CD4-positive, alpha-beta T cell treated with Interferon gamma for 1 hour (primary cell): ENCODE measurements around the gene COL15A1.

Experiments used
- DNase-seq: peaks from one replicate; pipeline ENCODE4 v3.0.0-alpha.2; 2020

The COL15A1 gene

DNA sequence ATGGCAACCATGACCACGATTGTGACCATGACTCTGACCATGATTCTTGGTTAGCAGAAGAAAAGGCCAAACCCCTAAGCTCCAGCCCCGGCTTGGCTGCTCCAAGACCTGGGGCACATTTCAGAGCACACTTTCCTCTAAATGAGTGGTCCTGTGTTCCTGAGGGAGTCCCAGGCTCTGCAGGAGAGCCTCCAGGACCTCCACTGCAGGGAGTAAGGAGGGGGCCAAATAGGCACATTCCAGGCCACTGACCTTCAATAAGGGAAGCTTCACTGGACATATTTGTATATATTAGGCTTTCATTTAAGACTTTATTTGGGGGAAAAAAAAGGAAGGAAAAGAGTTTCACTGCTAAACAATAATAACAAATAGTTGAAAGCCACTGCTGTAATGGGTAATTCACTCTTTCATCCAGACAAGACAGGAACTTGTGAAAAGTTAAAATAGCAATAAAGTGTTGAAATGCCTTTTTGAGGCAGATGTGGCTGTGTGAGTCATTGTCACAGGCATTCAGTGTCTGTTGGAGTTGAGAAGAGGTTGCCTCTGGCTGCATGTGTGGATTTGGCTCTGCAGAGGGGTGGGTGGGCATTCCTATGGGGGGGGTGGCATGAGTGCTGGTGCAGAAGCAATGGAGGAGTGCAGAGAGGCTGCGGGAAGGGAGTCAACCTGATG lies 97.3 kb downstream of the COL15A1 start:
- DNase-seq = peak; percentile 18

- no peak for DNase-seq
Measured at GRCh38 chr9:99041618-99042017, 97.9 kb downstream of the COL15A1 start.

- DNase-seq = no peak
Measured at GRCh38 chr9:99042620-99043019, 98.9 kb downstream of the COL15A1 start.

DNA sequence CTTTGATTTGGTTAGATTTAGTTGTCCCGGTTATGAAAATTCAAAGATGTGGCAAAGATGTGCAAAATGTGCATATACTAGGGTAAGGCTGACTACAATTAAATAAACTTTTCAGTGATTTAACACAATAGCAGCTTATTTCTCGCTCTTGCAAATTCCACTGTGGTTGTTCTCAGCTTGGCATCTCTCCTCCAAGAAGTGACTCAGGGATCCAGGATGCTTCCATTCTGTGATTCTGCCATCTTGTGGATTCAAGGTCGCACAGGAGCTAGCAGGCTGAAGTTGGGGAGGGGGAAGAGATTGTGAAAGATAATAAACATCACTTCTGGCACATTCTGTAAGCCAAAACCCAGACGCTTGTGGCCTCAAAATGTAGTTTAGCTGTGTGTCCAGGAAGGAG lies 101.1 kb downstream of the COL15A1 start:
- DNase-seq = no peak

DNA sequence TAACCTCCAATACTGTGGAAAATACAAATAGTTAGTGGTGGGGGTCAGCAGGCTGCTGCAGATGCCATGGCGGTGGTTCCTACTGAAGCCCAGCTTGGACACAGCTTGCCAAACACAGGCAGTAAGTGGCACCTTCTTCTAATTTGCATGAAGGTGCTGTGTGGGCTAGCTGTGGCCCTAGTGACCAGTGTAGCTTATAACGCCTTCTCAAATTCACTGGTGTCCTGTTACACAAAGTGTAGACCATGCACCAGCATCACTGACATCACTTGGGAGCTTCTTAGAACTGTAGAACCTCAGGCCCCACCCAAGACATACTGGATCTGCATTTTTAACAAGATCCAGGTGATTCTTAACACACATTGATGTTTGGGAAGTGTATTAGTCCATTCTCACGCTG lies 102.4 kb downstream of the COL15A1 start:
- no peak for DNase-seq

DNA sequence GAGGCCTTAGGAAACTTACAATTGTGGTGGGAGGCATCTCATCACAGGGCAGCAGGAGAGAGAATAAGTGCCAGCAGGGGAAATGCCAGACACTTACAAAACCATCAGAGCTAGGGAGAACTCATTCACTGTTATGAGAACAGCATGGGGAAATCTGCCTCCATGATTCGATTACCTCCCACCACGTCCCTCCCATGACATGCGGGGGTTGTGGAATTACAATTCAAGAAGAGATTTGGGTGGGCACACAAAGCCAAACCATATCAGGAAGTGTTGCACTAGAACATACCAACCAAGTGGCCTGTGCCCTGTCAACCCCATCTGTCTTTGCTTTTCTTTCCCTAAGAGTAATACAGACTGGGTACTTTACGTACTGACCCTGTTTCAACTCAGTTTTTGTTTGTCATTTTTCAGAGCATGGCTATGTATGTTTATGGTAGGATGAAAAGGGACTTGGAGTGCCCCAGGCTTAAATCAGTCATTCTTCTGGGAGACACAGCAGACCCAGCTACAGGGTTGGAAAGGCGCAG lies 102.9 kb downstream of the COL15A1 start:
- no peak for DNase-seq

GRCh38 chr9:99049228-99049627 lies 105.5 kb downstream of the COL15A1 start:
- no peak for DNase-seq

DNA sequence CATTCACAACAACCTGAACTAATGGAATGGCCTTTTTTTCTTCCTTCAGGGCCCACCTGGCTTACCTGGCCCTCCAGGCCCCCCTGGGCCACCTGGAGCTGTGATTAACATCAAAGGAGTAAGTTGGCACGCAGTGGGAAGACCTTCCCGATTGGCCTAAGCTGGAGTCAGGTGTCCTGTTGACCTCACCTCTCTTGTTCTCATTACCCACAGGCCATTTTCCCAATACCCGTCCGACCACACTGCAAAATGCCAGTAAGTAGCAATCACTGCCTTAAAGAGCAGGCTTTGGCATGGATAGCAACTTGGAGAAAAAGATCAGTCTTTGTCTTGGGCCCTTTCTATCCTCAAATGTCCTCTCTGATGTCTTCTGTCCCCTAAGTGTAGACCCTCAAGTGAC lies 105.9 kb downstream of the COL15A1 start:
- DNase-seq = no peak

GRCh38 chr9:99050292-99050911 lies 106.7 kb downstream of the COL15A1 start:
- no peak for DNase-seq

- DNase-seq = no peak
Measured at GRCh38 chr9:99050924-99051323, 107.2 kb downstream of the COL15A1 start.

- no peak for DNase-seq
Measured at GRCh38 chr9:99051406-99051805, 107.7 kb downstream of the COL15A1 start.

DNA sequence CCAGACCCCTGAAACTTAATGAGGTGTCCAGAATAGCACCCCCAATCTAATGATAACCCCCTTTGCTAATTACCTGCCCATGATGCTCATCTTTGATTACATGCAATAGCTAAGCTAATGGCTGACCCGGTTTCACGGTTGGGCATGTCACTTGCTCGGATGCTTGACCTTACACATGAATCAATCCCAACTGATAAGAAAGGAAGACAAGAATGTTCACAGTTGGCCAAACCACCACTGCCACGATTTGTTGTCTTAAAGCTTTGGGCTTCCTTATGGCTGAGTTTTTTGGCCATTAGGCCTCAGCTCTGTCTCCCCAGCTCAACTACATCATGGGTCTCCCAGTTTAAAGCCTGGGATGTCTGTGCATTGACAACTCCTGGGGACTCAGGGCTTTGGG lies 108.1 kb downstream of the COL15A1 start:
- DNase-seq = no peak

GRCh38 chr9:99052815-99053715 lies 109.4 kb downstream of the COL15A1 start:
- no peak for DNase-seq

DNA sequence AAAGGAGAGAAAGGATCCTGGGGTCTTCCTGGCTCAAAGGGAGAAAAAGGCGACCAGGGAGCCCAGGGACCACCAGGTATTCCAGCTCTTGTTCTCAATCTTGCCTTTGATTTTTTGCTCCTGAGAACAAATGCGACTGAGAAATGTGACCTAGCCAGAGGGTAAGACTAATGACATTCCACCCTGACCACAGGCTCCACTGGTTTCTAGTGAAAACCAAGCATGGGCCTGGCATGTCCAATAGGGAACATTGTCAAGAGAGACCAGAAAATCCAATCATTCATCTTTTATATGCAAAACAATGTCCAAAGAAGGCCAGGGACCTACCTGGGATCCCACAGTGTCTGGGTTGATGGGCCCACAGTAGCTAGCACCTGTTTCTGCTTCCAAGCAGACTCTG lies 110.9 kb downstream of the COL15A1 start:
- no peak for DNase-seq

DNA sequence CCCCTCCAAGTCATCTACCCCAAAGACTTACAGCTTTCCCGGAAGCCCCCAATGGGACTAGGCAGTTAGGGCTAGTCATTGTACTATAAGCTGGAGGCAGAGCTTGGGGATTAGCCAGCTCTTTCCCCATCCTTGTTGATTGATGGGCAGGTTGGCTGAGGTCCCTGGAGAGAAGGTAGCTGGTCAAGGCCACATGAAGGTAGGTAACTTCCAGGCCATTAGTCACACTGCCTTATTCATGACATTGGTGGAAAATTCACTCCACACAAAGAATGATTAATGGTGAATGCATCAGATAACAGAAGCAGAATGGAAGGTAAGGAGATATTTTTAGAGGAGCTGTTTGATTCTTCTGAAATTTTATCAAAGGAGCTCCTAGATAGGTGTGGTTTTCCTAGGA lies 111.7 kb downstream of the COL15A1 start:
- DNase-seq = no peak

DNA sequence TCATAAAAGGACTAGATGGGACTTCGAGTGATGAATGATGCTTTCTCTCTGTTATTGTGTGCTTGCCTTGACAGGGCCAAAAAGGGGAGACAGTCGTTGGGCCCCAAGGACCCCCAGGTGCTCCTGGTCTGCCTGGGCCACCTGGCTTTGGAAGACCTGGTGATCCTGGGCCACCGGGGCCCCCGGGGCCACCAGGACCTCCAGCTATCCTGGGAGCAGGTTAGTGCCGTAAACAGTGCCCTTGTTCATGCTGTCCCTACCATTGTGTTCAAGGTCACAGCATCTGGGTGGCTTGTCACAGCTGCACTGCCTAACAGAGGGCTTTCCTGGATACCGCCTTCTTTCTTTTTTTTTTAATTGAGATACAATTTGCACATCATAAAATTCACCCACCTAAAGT lies 112.5 kb downstream of the COL15A1 start:
- DNase-seq = no peak

- DNase-seq = no peak
Measured at GRCh38 chr9:99056886-99057664, 113.4 kb downstream of the COL15A1 start.

DNA sequence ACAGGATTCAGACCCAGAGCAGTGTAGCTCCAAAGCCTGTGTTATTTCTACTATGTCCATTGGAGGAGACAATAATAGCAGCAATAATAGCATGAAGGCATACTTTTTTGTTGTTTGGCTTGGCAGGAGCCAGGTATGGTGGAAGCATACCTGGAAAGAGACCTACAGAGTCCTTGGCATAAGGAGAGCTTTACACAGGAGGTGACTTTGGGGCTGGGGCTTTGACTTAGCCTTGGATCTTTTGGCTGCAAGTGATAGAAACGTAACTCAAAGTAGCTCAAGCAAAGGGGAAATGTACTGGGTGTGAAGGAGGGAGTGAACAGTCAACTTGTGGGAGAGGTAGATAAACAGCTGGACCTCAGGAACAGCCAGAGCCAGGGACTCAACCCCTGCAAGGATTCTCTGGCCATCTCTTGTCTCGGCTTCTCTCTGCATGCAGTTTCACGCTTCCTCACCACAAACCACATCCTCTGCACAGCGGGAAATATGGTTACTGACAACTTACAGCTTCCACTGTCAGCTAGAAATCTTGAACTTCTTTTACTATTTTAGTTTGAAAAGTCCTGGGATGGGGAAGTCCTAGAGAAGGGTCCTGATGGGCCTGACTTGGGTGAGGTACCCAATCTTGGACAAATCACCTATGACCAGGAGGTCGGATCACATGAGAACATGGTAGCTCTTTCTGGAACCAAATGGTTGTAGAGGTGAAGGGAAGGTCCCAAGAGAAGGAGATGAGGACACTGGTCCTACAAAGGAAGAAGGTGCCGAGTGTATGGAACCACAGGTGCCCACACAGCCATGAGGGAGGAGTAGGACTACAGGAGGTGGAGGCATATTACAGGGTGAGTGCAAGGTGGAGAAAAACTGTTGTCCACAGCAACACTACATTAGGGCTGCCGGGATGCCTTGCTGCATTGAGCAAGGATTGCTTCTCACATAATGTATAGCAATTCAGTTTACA lies 114.2 kb downstream of the COL15A1 start:
- peak; percentile 55 for DNase-seq

- peak; percentile 57 for DNase-seq
Measured at GRCh38 chr9:99058964-99059921, 115.5 kb downstream of the COL15A1 start.

- DNase-seq = no peak
Measured at GRCh38 chr9:99060621-99061020, 116.9 kb downstream of the COL15A1 start.
